ENCODE results near the gene FYTTD1.

Gene FYTTD1

DNA sequence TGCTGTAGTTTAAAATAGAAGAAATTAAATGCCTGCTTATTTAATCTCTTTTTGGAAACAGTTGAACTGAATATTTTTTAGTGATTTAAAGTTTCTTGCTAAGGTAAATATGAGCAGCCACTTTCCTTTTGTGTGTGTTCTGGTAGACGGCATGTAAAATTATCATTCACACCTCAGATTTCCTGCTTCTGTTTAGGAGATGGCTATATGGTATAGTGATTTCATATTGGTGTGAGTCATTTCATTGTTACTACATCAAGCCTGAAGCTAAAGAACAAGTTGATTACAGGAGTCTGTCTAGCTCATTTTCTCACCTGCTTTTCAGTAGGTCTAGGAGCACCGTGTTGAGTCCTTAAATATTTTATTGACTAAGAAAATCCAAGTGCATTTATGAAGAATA is 43.6 kb downstream of the FYTTD1 start:
- DNase-seq (ENCODE audit: low read depth), result no peak

DNA sequence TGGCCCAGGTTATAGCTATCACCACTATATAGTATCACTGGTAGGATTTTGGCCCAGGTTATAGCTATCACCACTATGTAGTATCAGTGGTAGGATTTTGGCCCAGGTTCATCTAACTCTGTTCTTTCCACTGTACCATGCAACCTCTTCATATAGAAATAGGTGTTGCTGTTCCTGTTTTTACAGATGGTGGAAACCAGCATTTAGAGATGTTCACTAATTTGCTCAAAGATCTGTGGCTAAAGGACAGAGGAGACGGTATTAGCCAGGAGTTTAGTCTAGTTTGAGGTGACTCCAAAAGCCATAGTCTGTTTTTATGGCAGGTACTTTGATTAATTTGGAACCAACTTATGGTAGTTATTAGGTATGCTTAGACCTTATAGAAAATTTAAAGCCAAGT is 44.4 kb downstream of the FYTTD1 start:
- DNase-seq (ENCODE audit: low read depth), result no peak

- DNase-seq (ENCODE audit: low read depth), result no peak
These were observed 45.5 kb downstream of the FYTTD1 start for GRCh38 chr3:197795200-197795599.

- no peak for DNase-seq (ENCODE audit: low read depth)
These were observed 46.4 kb downstream of the FYTTD1 start for GRCh38 chr3:197796087-197796486.

DNA sequence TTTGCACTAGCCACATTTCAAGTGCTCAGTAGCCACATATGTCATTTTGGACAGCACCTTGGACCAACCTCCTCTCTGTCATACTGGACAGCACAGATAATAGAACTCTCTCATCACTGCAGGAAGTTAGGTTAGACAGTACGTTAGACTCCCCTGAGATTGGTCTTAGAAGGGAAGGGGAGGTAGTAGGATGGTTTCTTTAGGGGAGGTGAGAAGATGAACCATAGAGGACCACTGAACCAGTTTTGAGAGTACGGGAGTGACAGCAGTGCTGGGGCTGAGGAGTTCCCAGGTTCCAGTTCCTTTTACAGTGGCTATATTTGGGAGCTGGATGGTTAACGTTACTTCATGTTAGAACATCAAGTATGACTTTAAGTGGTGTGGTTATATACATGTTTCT is 49.2 kb downstream of the FYTTD1 start:
- no peak for DNase-seq (ENCODE audit: low read depth)

- DNase-seq (ENCODE audit: low read depth), result no peak
These were observed 50.7 kb downstream of the FYTTD1 start for GRCh38 chr3:197800379-197800778.

- DNase-seq (ENCODE audit: low read depth), result no peak
These were observed 52.5 kb downstream of the FYTTD1 start for GRCh38 chr3:197801891-197802778.

GRCh38 chr3:197802779-197803459 is 53.2 kb downstream of the FYTTD1 start:
- no peak for DNase-seq (ENCODE audit: low read depth)

GRCh38 chr3:197804511-197804910 is 54.8 kb downstream of the FYTTD1 start:
- no peak for DNase-seq (ENCODE audit: low read depth)

- DNase-seq (ENCODE audit: low read depth), result no peak
These were observed 58.4 kb downstream of the FYTTD1 start for GRCh38 chr3:197807969-197808587.

DNA sequence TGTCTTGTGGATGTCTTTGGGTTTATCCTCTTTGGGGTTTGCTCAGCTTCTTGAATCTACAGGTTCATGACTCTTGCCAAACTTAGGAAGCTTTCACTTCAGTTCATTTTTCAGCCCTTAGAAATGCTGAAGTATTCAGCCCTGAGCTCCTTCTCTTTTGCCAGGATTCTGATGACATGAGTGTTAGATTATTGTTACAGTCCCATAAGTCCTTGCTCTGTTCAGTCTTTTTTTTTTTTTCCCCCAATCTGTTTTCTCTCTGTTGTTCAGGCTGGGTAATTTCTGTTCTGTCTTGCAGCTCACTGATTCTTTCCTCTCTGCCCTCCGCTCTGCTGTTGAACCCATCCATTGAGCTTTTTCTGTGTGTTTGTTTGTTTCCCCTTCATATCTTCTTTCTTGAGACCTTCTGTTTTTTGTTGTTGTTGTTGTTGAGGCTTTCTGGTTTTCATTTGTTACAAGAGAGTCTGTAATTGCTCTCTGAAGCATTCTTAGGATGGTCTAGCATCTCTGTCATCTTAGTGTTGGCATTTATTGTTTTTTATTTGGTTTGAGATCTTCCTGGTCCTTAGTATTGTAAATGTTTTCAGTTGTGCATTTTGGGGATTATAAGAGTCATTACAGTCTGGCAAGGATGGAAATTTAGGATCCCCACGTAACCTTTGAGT is 59.8 kb downstream of the FYTTD1 start:
- DNase-seq (ENCODE audit: low read depth), result no peak

DNA sequence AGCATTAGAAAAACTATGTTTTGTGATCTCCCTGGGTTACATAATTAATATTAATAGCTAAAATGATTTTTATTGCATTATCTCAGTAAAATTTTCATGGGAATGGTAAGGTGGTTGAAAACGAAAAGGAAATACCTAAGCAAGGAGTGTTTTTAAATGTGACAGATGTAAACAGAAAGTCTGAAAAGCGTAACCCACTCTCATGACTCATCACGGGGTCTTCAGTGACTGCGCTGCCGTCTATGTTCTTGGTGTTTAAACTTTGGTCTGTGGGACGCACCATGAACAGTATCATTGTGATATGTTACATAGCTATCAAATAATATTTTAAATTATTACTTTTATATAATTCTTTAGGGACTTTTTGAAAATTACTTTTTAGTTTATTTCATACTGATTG is 61.2 kb downstream of the FYTTD1 start:
- DNase-seq (ENCODE audit: low read depth), result no peak

DNA sequence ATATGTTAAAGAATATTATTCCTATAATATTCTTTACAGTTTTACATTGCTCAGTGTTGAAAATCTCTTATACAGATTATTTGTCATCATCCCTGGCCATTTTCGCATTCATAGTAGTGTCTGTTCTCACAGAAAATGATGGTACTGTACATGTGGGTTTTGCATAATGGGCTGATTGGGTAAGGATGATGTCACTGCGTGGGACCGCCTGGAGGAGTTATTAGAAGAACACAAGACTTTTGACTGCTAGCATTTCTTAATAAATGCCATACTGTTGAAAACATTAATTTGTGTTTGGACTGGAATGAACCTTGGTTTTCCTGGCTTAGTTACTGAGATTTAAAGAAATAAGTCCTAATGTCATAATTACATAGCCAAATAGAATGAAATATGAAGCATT is 61.7 kb downstream of the FYTTD1 start:
- no peak for DNase-seq (ENCODE audit: low read depth)

- DNase-seq (ENCODE audit: low read depth), result no peak
These were observed 64.7 kb downstream of the FYTTD1 start for GRCh38 chr3:197814372-197814771.

- DNase-seq (ENCODE audit: low read depth), result no peak
These were observed 71.1 kb downstream of the FYTTD1 start for GRCh38 chr3:197820550-197821335.

GRCh38 chr3:197829397-197830045 is 79.8 kb downstream of the FYTTD1 start:
- DNase-seq (ENCODE audit: low read depth), result no peak

DNA sequence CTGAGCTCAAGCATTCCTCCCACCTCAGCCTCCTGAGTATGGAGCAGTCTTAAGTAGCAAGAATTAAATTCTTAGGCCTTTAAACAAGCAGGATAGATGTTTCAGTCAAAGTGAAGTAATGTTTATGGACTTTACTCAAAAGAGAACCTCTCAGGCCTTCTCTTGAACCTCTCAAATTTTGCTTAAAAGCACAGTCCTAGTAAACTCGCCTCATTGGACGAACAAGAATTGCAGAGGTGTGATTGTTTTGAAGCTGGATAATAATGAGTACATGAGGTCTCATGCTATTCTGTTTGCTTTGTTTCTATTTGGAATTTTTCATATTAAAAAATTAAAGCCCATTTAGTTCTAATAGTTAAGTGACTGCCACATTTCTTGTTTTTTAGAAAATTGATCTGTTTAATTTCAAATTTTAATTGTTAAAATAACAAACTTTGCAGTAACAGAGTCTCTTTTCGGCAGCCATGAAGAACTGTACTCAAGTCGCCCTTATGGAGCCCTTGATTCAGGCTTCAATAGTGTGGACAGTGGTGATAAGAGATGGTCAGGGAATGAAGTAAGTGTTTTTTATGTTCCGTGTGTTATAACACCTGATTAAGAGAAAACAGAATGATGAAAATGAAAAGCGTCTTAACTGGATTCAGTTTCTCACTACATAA is 80.8 kb downstream of the FYTTD1 start:
- DNase-seq (ENCODE audit: low read depth), result no peak

GRCh38 chr3:197830967-197831313 is 81.3 kb downstream of the FYTTD1 start:
- no peak for DNase-seq (ENCODE audit: low read depth)

- DNase-seq (ENCODE audit: low read depth), result no peak
These were observed 84.4 kb downstream of the FYTTD1 start for GRCh38 chr3:197833930-197834715.

DNA sequence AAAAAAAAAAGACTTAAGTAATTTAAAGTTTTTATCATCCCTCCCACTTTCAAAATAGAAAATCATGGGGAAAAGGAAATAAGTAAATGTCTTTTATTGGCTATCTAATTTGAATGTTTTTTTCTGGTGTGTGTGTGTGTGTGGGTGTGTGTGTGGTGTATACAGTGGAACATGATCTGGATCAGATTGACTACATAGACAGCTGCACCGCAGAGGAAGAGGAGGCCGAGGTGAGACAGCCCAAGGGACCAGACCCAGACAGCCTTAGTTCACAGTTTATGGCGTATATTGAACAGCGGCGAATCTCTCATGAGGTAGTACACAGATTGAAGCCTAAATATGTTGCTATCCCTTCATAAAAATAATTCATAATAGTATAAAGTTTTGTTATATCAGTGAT is 85.8 kb downstream of the FYTTD1 start:
- DNase-seq (ENCODE audit: low read depth), result no peak

Measured in activated gamma-delta T cell treated with anti-CD3 and anti-CD28 coated beads, Interleukin-2, amount 50 U/mL, for 16 hours (primary cell).